ENCODE data around the gene PBRM1.

Gene PBRM1

DNA sequence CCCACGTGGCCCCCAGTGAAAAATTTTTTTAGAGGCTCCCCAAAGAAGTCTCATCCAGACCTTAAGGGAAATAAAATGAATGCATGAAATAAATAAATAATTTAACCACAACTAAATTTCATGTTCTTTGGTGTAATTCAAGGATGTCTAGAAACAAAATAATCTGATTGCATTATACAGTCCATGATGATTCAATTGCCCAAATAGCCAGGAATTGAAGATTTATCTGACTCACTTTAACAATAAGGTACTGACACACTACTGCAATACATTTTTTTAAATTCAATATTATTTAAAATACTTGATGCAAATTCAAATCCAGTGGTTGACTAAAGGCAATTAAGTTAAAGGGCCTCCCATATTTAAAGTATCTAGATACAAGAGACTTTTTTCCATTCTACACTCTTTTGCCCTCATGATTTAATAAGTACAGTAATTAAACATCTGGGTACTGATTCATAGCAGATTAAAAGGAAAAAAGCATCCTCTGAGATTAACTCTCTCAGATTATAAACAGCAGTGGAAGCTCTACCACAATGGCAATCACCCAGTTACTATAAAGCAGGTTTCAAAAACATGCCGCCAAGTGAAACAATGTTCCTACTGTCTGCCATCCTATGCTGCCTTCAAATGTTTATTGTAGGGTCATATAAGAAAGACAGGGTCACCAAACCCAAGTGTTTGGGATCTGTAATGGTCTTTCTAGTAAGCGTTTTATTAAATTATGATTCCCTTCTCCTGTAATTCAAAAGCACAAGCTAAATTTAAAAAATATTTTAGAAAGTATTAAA is 139.4 kb downstream of the PBRM1 start:
- Histone ChIP-seq H2AFZ (no peak overlapping the region), H3K9me3 (ENCODE audit: control insufficient read depth, low read length) (no peaks in the 10 kb centered on the region), H3K4me3 (ENCODE audit: low read depth, low read length) (no peak overlapping the region), H3K4me1 (no peaks in the 10 kb centered on the region), H3K27ac (no peak overlapping the region), H3K79me2 (no peaks in the 10 kb centered on the region), H3K36me3 (ENCODE audit: control insufficient read depth, insufficient read depth, low read length) (no peaks in the 10 kb centered on the region), H3K9ac (no peak overlapping the region), H3K4me2 (ENCODE audit: low read length) (no peak overlapping the region), H3K27me3 (ENCODE audit: control insufficient read depth, insufficient read depth, low read length) (no peaks in the 10 kb centered on the region)
- TF ChIP-seq, protein P1, sequence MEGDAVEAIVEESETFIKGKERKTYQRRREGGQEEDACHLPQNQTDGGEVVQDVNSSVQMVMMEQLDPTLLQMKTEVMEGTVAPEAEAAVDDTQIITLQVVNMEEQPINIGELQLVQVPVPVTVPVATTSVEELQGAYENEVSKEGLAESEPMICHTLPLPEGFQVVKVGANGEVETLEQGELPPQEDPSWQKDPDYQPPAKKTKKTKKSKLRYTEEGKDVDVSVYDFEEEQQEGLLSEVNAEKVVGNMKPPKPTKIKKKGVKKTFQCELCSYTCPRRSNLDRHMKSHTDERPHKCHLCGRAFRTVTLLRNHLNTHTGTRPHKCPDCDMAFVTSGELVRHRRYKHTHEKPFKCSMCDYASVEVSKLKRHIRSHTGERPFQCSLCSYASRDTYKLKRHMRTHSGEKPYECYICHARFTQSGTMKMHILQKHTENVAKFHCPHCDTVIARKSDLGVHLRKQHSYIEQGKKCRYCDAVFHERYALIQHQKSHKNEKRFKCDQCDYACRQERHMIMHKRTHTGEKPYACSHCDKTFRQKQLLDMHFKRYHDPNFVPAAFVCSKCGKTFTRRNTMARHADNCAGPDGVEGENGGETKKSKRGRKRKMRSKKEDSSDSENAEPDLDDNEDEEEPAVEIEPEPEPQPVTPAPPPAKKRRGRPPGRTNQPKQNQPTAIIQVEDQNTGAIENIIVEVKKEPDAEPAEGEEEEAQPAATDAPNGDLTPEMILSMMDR (IDR thresholded peaks at IDR 0.05), result no peak

DNA sequence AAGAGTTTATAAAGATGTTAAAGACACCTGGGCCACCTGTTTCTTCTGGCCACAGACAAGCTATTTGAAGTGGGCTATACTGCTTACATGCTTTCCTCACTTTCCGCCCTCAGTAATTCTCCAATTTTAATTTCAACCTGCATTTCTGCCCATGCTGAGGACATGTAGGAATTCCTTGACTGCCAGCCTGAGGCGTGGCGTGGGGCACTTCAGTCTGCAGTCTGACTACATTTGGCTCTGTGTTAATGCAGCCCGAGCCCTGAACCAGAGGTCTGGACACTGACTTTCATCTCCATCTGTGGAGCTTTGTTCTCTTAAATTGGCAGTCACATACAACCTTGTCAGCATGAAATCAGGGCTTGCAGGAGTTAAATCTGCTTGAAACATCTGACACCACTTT is 140.8 kb downstream of the PBRM1 start:
- Histone ChIP-seq H3K79me2 (no peaks in the 10 kb centered on the region), H3K4me2 (ENCODE audit: low read length) (no peak overlapping the region), H3K27me3 (ENCODE audit: control insufficient read depth, insufficient read depth, low read length) (no peaks in the 10 kb centered on the region), H2AFZ (no peak overlapping the region), H3K9ac (no peak overlapping the region), H3K36me3 (ENCODE audit: control insufficient read depth, insufficient read depth, low read length) (no peaks in the 10 kb centered on the region), H3K4me1 (peaks cover 2% of the 10 kb centered on the region), H3K9me3 (ENCODE audit: control insufficient read depth, low read length) (no peaks in the 10 kb centered on the region), H3K4me3 (ENCODE audit: low read depth, low read length) (no peak overlapping the region), H3K27ac (no peak overlapping the region)
- TF ChIP-seq, protein P1 (IDR thresholded peaks at IDR 0.05), result no peak

DNA sequence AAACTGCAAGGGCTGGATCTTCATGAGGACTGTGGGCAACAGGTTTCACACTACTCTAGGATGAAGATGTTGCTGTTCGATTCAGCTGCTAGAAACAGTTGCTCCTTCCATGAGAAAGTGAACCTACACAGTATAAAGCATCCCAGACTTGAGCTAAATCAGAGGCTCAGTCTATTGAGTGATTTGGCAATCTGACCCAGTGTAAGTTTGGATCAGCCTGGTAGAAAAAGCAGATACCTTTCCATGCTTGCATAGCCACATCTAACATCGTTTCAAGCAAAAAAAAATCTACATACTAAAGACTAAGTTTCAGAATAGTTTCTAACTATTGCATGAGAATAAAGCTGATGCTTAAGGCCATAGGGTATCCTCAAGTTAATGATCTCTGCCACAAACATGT is 144.7 kb downstream of the PBRM1 start:
- peaks cover 19% of the 10 kb centered on the region for H3K79me2 ChIP-seq
- H3K9ac ChIP-seq, result no peak overlapping the region
- TF ChIP-seq, protein P1 (IDR thresholded peaks at IDR 0.05), result no peak
- H3K4me1 ChIP-seq, result peaks cover 24% of the 10 kb centered on the region
- no peaks in the 10 kb centered on the region for H3K9me3 ChIP-seq (ENCODE audit: control insufficient read depth, low read length)
- H3K27ac ChIP-seq, result no peak overlapping the region
- no peaks in the 10 kb centered on the region for H3K36me3 ChIP-seq (ENCODE audit: control insufficient read depth, insufficient read depth, low read length)
- H3K27me3 ChIP-seq (ENCODE audit: control insufficient read depth, insufficient read depth, low read length), result no peaks in the 10 kb centered on the region
- H3K4me3 ChIP-seq (ENCODE audit: low read depth, low read length), result no peak overlapping the region
- no peak overlapping the region for H3K4me2 ChIP-seq (ENCODE audit: low read length)
- H2AFZ ChIP-seq, result no peak overlapping the region

DNA sequence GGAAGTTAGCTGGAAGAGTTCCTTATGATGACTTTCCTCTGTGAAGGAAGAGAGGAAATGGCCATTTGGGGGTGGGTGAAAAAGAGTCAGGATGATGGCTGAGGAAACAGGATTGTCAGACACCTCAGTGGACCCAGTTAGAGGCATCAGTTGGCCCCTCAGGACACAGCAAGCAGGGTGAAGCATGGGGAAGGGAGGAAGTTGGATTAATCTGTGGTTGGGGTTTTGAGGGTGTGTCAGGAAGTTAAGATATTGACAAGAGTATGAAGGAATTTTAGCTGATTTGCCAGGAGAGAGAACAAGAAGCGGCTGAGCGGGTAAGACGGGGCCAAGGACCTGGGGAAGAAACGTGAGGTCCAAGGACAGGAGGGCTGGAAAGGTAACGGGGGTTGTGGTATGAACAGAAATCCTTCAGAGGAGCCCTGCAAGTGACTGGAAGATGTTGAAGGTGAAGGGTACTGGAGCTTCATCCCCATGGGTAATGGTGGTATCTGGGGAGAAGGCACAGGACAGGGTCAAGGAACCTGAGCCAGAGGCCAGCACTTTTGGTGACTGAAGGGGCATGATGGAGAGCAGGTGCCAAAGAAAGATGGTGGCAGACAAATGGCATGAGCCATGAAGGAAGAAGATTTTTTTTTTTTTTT is 146.6 kb downstream of the PBRM1 start:
- Histone ChIP-seq H3K9ac (no peak overlapping the region), H3K79me2 (peaks cover 19% of the 10 kb centered on the region), H3K4me3 (ENCODE audit: low read depth, low read length) (no peak overlapping the region), H3K36me3 (ENCODE audit: control insufficient read depth, insufficient read depth, low read length) (no peaks in the 10 kb centered on the region), H3K4me2 (ENCODE audit: low read length) (peak overlapping the region; percentile 43), H3K27ac (no peak overlapping the region), H3K9me3 (ENCODE audit: control insufficient read depth, low read length) (no peaks in the 10 kb centered on the region), H3K27me3 (ENCODE audit: control insufficient read depth, insufficient read depth, low read length) (no peaks in the 10 kb centered on the region), H3K4me1 (peaks cover 26% of the 10 kb centered on the region), H2AFZ (no peak overlapping the region)
- TF ChIP-seq, protein P1 (IDR thresholded peaks at IDR 0.05), result no peak

Measured in parathyroid adenoma (tissue), 2 donors.